ENCODE measurements around the gene ADCY1.

DNA sequence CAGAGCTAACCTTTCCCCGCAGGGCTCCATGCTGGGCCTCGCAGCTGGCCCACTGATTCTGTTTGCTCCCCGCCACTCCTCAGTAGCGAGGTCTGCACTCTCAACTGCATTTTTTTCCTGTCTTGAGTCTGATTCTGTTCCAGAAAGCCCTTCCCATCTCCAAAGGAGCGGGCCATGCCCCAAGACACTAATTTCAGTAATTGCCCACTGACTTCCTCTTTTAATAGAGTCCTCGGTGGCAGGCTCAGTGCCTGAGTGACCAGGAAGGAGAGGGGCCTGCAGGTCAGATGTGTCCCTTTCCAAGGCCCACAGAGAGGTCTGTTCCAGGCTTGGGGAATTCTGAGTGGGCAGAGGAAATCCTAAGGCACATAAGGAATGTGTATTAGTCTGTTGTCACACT is 77.4 kb downstream of the ADCY1 start:
- TF ChIP-seq FOXA2 (IDR thresholded peaks at IDR 0.05) (no peak), FOXA1 (IDR thresholded peaks at IDR 0.05) (no peak), TAF1 (conservative IDR thresholded peaks at IDR 0.05) (no peak), YY1 (IDR thresholded peaks at IDR 0.05) (no peak), RAD21 (IDR thresholded peaks at IDR 0.05) (no peak), SP1 (IDR thresholded peaks at IDR 0.05) (no peak), REST (IDR thresholded peaks at IDR 0.05) (no peak), GABPA (IDR thresholded peaks at IDR 0.05 in 1 of 2, conservative IDR thresholded peaks at IDR 0.05 in 1 of 2) (no peak), EGR1 (IDR thresholded peaks at IDR 0.05; ENCODE audit: low read depth in 2 of 2) (no peak), JUND (IDR thresholded peaks at IDR 0.05) (no peak)
- TF ChIP-seq, protein P1, sequence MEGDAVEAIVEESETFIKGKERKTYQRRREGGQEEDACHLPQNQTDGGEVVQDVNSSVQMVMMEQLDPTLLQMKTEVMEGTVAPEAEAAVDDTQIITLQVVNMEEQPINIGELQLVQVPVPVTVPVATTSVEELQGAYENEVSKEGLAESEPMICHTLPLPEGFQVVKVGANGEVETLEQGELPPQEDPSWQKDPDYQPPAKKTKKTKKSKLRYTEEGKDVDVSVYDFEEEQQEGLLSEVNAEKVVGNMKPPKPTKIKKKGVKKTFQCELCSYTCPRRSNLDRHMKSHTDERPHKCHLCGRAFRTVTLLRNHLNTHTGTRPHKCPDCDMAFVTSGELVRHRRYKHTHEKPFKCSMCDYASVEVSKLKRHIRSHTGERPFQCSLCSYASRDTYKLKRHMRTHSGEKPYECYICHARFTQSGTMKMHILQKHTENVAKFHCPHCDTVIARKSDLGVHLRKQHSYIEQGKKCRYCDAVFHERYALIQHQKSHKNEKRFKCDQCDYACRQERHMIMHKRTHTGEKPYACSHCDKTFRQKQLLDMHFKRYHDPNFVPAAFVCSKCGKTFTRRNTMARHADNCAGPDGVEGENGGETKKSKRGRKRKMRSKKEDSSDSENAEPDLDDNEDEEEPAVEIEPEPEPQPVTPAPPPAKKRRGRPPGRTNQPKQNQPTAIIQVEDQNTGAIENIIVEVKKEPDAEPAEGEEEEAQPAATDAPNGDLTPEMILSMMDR (IDR thresholded peaks at IDR 0.05; ENCODE audit: low read depth, low read length, missing input control) = no peak
- TF ChIP-seq, protein P2, sequence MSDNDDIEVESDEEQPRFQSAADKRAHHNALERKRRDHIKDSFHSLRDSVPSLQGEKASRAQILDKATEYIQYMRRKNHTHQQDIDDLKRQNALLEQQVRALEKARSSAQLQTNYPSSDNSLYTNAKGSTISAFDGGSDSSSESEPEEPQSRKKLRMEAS (IDR thresholded peaks at IDR 0.05) = no peak
- TF ChIP-seq, protein P3, sequence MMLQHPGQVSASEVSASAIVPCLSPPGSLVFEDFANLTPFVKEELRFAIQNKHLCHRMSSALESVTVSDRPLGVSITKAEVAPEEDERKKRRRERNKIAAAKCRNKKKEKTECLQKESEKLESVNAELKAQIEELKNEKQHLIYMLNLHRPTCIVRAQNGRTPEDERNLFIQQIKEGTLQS (IDR thresholded peaks at IDR 0.05) = no peak
- TF ChIP-seq, protein P4, sequence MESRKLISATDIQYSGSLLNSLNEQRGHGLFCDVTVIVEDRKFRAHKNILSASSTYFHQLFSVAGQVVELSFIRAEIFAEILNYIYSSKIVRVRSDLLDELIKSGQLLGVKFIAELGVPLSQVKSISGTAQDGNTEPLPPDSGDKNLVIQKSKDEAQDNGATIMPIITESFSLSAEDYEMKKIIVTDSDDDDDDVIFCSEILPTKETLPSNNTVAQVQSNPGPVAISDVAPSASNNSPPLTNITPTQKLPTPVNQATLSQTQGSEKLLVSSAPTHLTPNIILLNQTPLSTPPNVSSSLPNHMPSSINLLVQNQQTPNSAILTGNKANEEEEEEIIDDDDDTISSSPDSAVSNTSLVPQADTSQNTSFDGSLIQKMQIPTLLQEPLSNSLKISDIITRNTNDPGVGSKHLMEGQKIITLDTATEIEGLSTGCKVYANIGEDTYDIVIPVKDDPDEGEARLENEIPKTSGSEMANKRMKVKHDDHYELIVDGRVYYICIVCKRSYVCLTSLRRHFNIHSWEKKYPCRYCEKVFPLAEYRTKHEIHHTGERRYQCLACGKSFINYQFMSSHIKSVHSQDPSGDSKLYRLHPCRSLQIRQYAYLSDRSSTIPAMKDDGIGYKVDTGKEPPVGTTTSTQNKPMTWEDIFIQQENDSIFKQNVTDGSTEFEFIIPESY (IDR thresholded peaks at IDR 0.05) = no peak

All from liver (tissue), 3 donors.